GM12865 (cell line): ENCODE data around the gene GPR37L1.

ENCODE experiments used
- DNase-seq: peaks from one replicate; pipeline ENCODE4 v3.0.0; 2010; ENCODE audit warnings: low read depth
- H3K4me3 ChIP-seq: 2 replicates; pipeline ENCODE4 v1.5.1; 2011; ENCODE audit warnings: mild to moderate bottlenecking, low read depth, low read length, control low read depth
- CTCF ChIP-seq: IDR thresholded peaks from 2 replicates; pipeline ENCODE4 v1.5.1; 2011; ENCODE audit warnings: low read length, control low read depth, low read depth, inconsistent platforms; ENCODE audit not compliant: insufficient read depth; ENCODE audit errors: missing control alignments

The GPR37L1 gene

GRCh38 chr1:202181586-202181985, 58.9 kb downstream of the GPR37L1 start:
- no peak overlapping the region for H3K4me3 ChIP-seq
- TF ChIP-seq CTCF = no peak
- no peak for DNase-seq

- no peak for TF ChIP-seq CTCF
- H3K4me3 ChIP-seq = no peak overlapping the region
- no peak for DNase-seq
Measured at GRCh38 chr1:202182040-202182877, 59.5 kb downstream of the GPR37L1 start.
